GM23338 (cell line): ENCODE measurements around the gene MYOC. TPM values are rescaled to one million over a fixed set of nuclear protein-coding genes. Genes with fewer than 3 reads are reported as not detected.

Experiments
- ATAC-seq: fragments of 200-7000 bp; cut with Tn5 transposase; 3 replicates; pipeline ENCODE4 v1.9.1; 2020
- DNase-seq: peaks from one replicate; pipeline ENCODE4 v3.0.0-alpha.2; 2015; ENCODE audit warnings: low spot score
- H2AFZ ChIP-seq: fragments of 200-600 bp; sonication (generic); 2 replicates; pipeline ENCODE4 v1.8.0; 2016; ENCODE audit warnings: antibody characterized with exemption, mild to moderate bottlenecking, moderate library complexity
- H3F3A ChIP-seq: fragments of 200-600 bp; sonication (generic); replicated peaks from 2 replicates; pipeline ENCODE4 v1.8.0; 2017; ENCODE audit warnings: antibody characterized with exemption, mixed run types, low read depth
- H3K27ac ChIP-seq: fragments of 200-600 bp; sonication (generic); 2 replicates; pipeline ENCODE4 v1.6.1; 2016; ENCODE audit warnings: low read depth
- H3K27me3 ChIP-seq: fragments of 200-600 bp; sonication (generic); 2 replicates; pipeline ENCODE4 v1.8.0; 2016; ENCODE audit warnings: mild to moderate bottlenecking, mixed run types, moderate library complexity; ENCODE audit not compliant: insufficient read depth
- H3K36me3 ChIP-seq: fragments of 200-600 bp; sonication (generic); 2 replicates; pipeline ENCODE4 v1.8.0; 2016; ENCODE audit warnings: mild to moderate bottlenecking; ENCODE audit not compliant: insufficient read depth
- H3K4me1 ChIP-seq: fragments of 200-600 bp; sonication (generic); 2 replicates; pipeline ENCODE4 v1.8.0; 2016; ENCODE audit warnings: mild to moderate bottlenecking, moderate library complexity; ENCODE audit not compliant: insufficient read depth
- H3K4me2 ChIP-seq: fragments of 200-600 bp; sonication (generic); 2 replicates; pipeline ENCODE4 v1.7.1; 2017; ENCODE audit warnings: mixed run types
- H3K4me3 ChIP-seq: fragments of 200-600 bp; sonication (generic); 2 replicates; pipeline ENCODE4 v1.6.1; 2016; ENCODE audit warnings: mixed run types
- H3K79me2 ChIP-seq: fragments of 200-600 bp; sonication (generic); replicated peaks from 2 replicates; pipeline ENCODE4 v1.8.0; 2017; ENCODE audit warnings: mild to moderate bottlenecking; ENCODE audit not compliant: insufficient read depth
- H3K9me2 ChIP-seq: fragments of 200-600 bp; sonication (generic); 2 replicates; pipeline ENCODE4 v1.8.0; 2017; ENCODE audit not compliant: insufficient read depth
- H4K20me1 ChIP-seq: fragments of 200-600 bp; sonication (generic); replicated peaks from 2 replicates; pipeline ENCODE4 v1.8.0; 2017; ENCODE audit warnings: mild to moderate bottlenecking; ENCODE audit not compliant: insufficient read depth
- H3K27ac Mint-ChIP-seq: 2 replicates; pipeline ENCODE4 v1.8.0; 2020; ENCODE audit warnings: inconsistent platforms, mild to moderate bottlenecking, moderate library complexity, mixed read lengths
- H3K27me3 Mint-ChIP-seq: 3 replicates; pipeline ENCODE4 v1.8.0; 2022; ENCODE audit warnings: low read depth, mild to moderate bottlenecking, moderate library complexity, mixed read lengths, inconsistent platforms; ENCODE audit not compliant: insufficient read depth, poor library complexity
- H3K36me3 Mint-ChIP-seq: 3 replicates; pipeline ENCODE4 v1.8.0; 2021; ENCODE audit warnings: low read depth, mild to moderate bottlenecking, inconsistent platforms, moderate library complexity, mixed read lengths
- H3K4me1 Mint-ChIP-seq: 3 replicates; pipeline ENCODE4 v1.8.0; 2020; ENCODE audit warnings: mild to moderate bottlenecking, inconsistent platforms, mixed read lengths
- H3K4me3 Mint-ChIP-seq: 3 replicates; pipeline ENCODE4 v1.8.0; 2021; ENCODE audit warnings: moderate library complexity, mild to moderate bottlenecking, inconsistent platforms, mixed read lengths
- H3K9me3 Mint-ChIP-seq: 3 replicates; pipeline ENCODE4 v1.8.0; 2020; ENCODE audit warnings: moderate library complexity, mild to moderate bottlenecking, inconsistent platforms, mixed read lengths
- CREB1 ChIP-seq: fragments of 250-450 bp; sonication (Bioruptor Pico); IDR thresholded peaks from 2 replicates; pipeline ENCODE4 v1.5.0; 2020; ENCODE audit warnings: low read depth, mild to moderate bottlenecking, moderate library complexity
- CTCF ChIP-seq, 2 experiments: fragments of 200-600 bp in 1 of 2; sonication (generic) in 1 of 2; conservative IDR thresholded peaks; 2 replicates each; pipeline versions ENCODE4 v1.5.1 to v1.6.1; 2016 to 2017; ENCODE audit warnings: antibody characterized with exemption in 2 of 2, low read depth in 2 of 2, mild to moderate bottlenecking in 2 of 2, moderate library complexity in 1 of 2
- ETS1 ChIP-seq: IDR thresholded peaks from 2 replicates; pipeline ENCODE4 v1.6.1; 2016; ENCODE audit warnings: antibody characterized with exemption
- EZH2 ChIP-seq: fragments of 200-600 bp; sonication (generic); IDR thresholded peaks from one replicate; pipeline ENCODE4 v1.8.0; 2017; ENCODE audit warnings: antibody characterized with exemption, mild to moderate bottlenecking, low read depth; ENCODE audit not compliant: unreplicated experiment
- EZH2phosphoT487 ChIP-seq: fragments of 200-600 bp; sonication (generic); IDR thresholded peaks from one replicate; pipeline ENCODE4 v1.8.1; 2018; ENCODE audit warnings: antibody characterized with exemption; ENCODE audit not compliant: unreplicated experiment
- JUNB ChIP-seq: IDR thresholded peaks from one replicate; pipeline ENCODE4 v1.6.1; 2016; ENCODE audit warnings: antibody characterized with exemption; ENCODE audit not compliant: unreplicated experiment
- NANOG ChIP-seq: IDR thresholded peaks from 2 replicates; pipeline ENCODE4 v1.6.1; 2016; ENCODE audit warnings: antibody characterized with exemption, borderline replicate concordance
- POLR2AphosphoS5 ChIP-seq: IDR thresholded peaks from 2 replicates; pipeline ENCODE4 v1.6.1; 2016; ENCODE audit warnings: antibody characterized with exemption, low read depth
- REST ChIP-seq: IDR thresholded peaks from one replicate; pipeline ENCODE4 v1.6.1; 2018; ENCODE audit warnings: antibody characterized with exemption; ENCODE audit not compliant: unreplicated experiment
- STAT1 ChIP-seq: IDR thresholded peaks from one replicate; pipeline ENCODE4 v1.6.1; 2016; ENCODE audit warnings: antibody characterized with exemption; ENCODE audit not compliant: unreplicated experiment
- ZNF114 ChIP-seq: fragments of 250-450 bp; sonication (Bioruptor Pico); IDR thresholded peaks from 2 replicates; pipeline ENCODE4 v1.5.0; 2020; ENCODE audit warnings: mild to moderate bottlenecking, moderate library complexity
- ZNF331 ChIP-seq: fragments of 250-450 bp; sonication (Bioruptor Pico); IDR thresholded peaks from 2 replicates; pipeline ENCODE4 v1.5.0; 2020; ENCODE audit warnings: low read depth, mild to moderate bottlenecking, moderate library complexity
- ZNF462 ChIP-seq: fragments of 250-450 bp; sonication (Bioruptor Pico); IDR thresholded peaks from 2 replicates; pipeline ENCODE4 v1.5.0; 2020; ENCODE audit warnings: mild to moderate bottlenecking, moderate library complexity
- polyA plus RNA-seq: library from polyadenylated mRNA; unstranded; fragments of >200 nt; fragmentation: Nextera tagmentation; extraction: Ambion mirVana; gene quantifications from 2 replicates; pipeline ENCODE4 v1.2.1, GENCODE V29; 2016
- total RNA-seq: library from RNA; depleted of rRNA; stranded (reverse); fragments of >200 nt; shearing (Covaris generic); gene quantifications from 2 replicates; pipeline ENCODE4 v1.2.3, GENCODE V29; 2014

Gene MYOC
- total and polyA plus RNA-seq, 2 experiments from 2014 or later = not detected

- H3F3A ChIP-seq = no peaks in the 10 kb centered on the region
- no peaks in the 10 kb centered on the region for H3K4me1 ChIP-seq
- ATAC-seq (no peak), DNase-seq (no peak)
- TF ChIP-seq JUNB (no peak), NANOG (no peak), CREB1 (no peak), STAT1 (no peak), ETS1 (no peak), REST (no peak), ZNF462 (no peak), CTCF (conservative IDR thresholded peaks at IDR 0.05; ENCODE audit: low read depth in 2 of 2) (no peak), EZH2 (no peak), ZNF331 (CRISPR knock-in tag) (no peak), ZNF114 (no peak), POLR2AphosphoS5 (no peak), EZH2phosphoT487 (no peak)
- no peaks in the 10 kb centered on the region for H3K36me3 ChIP-seq
- no peaks in the 10 kb centered on the region; the same call in 1 of the 3 replicates for H3K4me1 Mint-ChIP-seq
- H3K27ac Mint-ChIP-seq = no peak overlapping the region
- no peaks in the 10 kb centered on the region for H4K20me1 ChIP-seq
- peaks cover 18% of the 10 kb centered on the region for H3K36me3 Mint-ChIP-seq
- H3K9me3 Mint-ChIP-seq = peaks cover 26% of the 10 kb centered on the region
- no peak overlapping the region for H3K27ac ChIP-seq
- H3K4me2 ChIP-seq = no peak overlapping the region
- peaks cover 4% of the 10 kb centered on the region for H3K27me3 Mint-ChIP-seq
- H3K4me3 Mint-ChIP-seq = no peak overlapping the region
- H3K79me2 ChIP-seq = no peaks in the 10 kb centered on the region
- 0 out of 2 replicates have a peak, but pooled peaks cover 4% of the 10 kb centered on the region for H3K9me2 ChIP-seq
- no peak overlapping the region for H2AFZ ChIP-seq
- H3K4me3 ChIP-seq = no peak overlapping the region
- H3K27me3 ChIP-seq = no peaks in the 10 kb centered on the region
Measured at GRCh38 chr1:171699531-171699930, 47.0 kb upstream of the MYOC start.
